Loucy (cell line): ENCODE measurements around the gene SLC11A1.

ENCODE experiments used
- H2AFZ ChIP-seq: fragments of 200-600 bp; sonication (generic); 2 replicates; pipeline ENCODE4 v1.6.0; 2016; ENCODE audit warnings: antibody characterized with exemption, mild to moderate bottlenecking, low read length, moderate library complexity
- H3F3A ChIP-seq: fragments of 200-600 bp; 2 replicates; pipeline ENCODE4 v1.6.0; 2016; ENCODE audit warnings: antibody characterized with exemption, low read depth, mild to moderate bottlenecking
- H3K27me3 ChIP-seq: fragments of 200-600 bp; sonication (generic); 2 replicates; pipeline ENCODE4 v1.6.1; 2014; ENCODE audit warnings: low read length, mild to moderate bottlenecking; ENCODE audit not compliant: insufficient read depth, poor library complexity, severe bottlenecking
- H3K36me3 ChIP-seq: fragments of 200-600 bp; sonication (generic); 2 replicates; pipeline ENCODE4 v1.6.1; 2016; ENCODE audit warnings: low read length; ENCODE audit not compliant: insufficient read depth
- H3K4me1 ChIP-seq: fragments of 200-600 bp; sonication (generic); 2 replicates; pipeline ENCODE4 v1.5.1; 2014; ENCODE audit warnings: low read length, mild to moderate bottlenecking; ENCODE audit not compliant: insufficient read depth, poor library complexity, severe bottlenecking
- H3K4me2 ChIP-seq: fragments of 200-600 bp; sonication (generic); 2 replicates; pipeline ENCODE4 v1.6.0; 2014; ENCODE audit warnings: antibody characterized with exemption, low read length, low read depth, mild to moderate bottlenecking; ENCODE audit not compliant: poor library complexity, severe bottlenecking
- H3K4me3 ChIP-seq: fragments of 200-600 bp; sonication (generic); 2 replicates; pipeline ENCODE4 v1.5.1; 2014; ENCODE audit warnings: low read length, mild to moderate bottlenecking, mixed read lengths; ENCODE audit not compliant: poor library complexity, severe bottlenecking
- H3K79me2 ChIP-seq: fragments of 200-600 bp; sonication (generic); 2 replicates; pipeline ENCODE4 v1.6.1; 2014; ENCODE audit warnings: low read length; ENCODE audit not compliant: insufficient read depth
- H3K9ac ChIP-seq: fragments of 200-600 bp; sonication (generic); 2 replicates; pipeline ENCODE4 v1.6.0; 2014; ENCODE audit warnings: mild to moderate bottlenecking, low read depth, low read length, moderate library complexity; ENCODE audit not compliant: poor library complexity, severe bottlenecking
- H3K9me2 ChIP-seq: fragments of 200-600 bp; sonication (generic); replicated peaks from 2 replicates; pipeline ENCODE4 v1.6.1; 2016; ENCODE audit warnings: low read depth, low read length, mixed read lengths
- H3K9me3 ChIP-seq: fragments of 200-600 bp; sonication (generic); 2 replicates; pipeline ENCODE4 v1.6.1; 2014; ENCODE audit warnings: mild to moderate bottlenecking, antibody characterized with exemption, low read length, low read depth; ENCODE audit not compliant: insufficient read depth
- H4K20me1 ChIP-seq: fragments of 200-600 bp; sonication (generic); 2 replicates; pipeline ENCODE4 v1.6.0; 2014; ENCODE audit warnings: antibody characterized with exemption, low read length, mild to moderate bottlenecking; ENCODE audit not compliant: insufficient read depth, poor library complexity, severe bottlenecking
- EZH2phosphoT487 ChIP-seq: fragments of 200-600 bp; IDR thresholded peaks from 2 replicates; pipeline ENCODE4 v1.6.1; 2018; ENCODE audit warnings: antibody characterized with exemption, mild to moderate bottlenecking, moderate library complexity, borderline replicate concordance
- TF ChIP-seq, protein P1 (sequence below): fragments of 200-600 bp; sonication (generic); conservative IDR thresholded peaks from 2 replicates; pipeline ENCODE4 v1.5.1; 2014; ENCODE audit warnings: mild to moderate bottlenecking, antibody characterized with exemption, low read length

Gene SLC11A1

DNA sequence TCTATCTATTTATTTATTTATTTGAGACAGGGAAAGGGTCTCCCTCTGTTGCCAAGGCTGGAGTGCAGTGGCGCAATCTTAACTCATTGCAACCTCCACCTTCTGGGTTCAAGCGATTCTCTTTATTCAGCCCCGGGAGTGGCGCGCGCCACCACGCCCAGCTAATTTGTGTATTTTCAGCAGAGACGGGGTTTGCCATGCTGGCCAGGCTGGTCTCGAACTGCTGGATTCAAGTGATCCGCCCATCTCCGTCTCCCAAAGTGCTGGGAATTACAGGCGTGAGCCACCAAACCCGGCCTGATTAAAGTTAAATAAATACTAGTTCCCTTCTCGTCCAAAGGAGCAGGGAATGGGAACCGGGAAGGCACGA lies 13.4 kb downstream of the SLC11A1 start:
- no peaks in the 10 kb centered on the region for H3K9me3 ChIP-seq
- peak overlapping the region; percentile 74 for H3K4me2 ChIP-seq
- H3K36me3 ChIP-seq, result no peaks in the 10 kb centered on the region
- peak overlapping the region; percentile 84 for H3K4me3 ChIP-seq
- H3K9me2 ChIP-seq, result no peaks in the 10 kb centered on the region
- 0 out of 2 replicates have a peak, but pooled peaks cover 2% of the 10 kb centered on the region for H3F3A ChIP-seq
- peaks cover 33% of the 10 kb centered on the region for H3K4me1 ChIP-seq
- no peaks in the 10 kb centered on the region for H4K20me1 ChIP-seq
- H3K9ac ChIP-seq, result peak overlapping the region; percentile 63
- TF ChIP-seq, protein P1, sequence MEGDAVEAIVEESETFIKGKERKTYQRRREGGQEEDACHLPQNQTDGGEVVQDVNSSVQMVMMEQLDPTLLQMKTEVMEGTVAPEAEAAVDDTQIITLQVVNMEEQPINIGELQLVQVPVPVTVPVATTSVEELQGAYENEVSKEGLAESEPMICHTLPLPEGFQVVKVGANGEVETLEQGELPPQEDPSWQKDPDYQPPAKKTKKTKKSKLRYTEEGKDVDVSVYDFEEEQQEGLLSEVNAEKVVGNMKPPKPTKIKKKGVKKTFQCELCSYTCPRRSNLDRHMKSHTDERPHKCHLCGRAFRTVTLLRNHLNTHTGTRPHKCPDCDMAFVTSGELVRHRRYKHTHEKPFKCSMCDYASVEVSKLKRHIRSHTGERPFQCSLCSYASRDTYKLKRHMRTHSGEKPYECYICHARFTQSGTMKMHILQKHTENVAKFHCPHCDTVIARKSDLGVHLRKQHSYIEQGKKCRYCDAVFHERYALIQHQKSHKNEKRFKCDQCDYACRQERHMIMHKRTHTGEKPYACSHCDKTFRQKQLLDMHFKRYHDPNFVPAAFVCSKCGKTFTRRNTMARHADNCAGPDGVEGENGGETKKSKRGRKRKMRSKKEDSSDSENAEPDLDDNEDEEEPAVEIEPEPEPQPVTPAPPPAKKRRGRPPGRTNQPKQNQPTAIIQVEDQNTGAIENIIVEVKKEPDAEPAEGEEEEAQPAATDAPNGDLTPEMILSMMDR, result no peak
- no peak for TF ChIP-seq EZH2phosphoT487
- no peaks in the 10 kb centered on the region for H3K27me3 ChIP-seq
- H3K79me2 ChIP-seq, result peaks cover 24% of the 10 kb centered on the region
- peak overlapping the region; percentile 90 for H2AFZ ChIP-seq

DNA sequence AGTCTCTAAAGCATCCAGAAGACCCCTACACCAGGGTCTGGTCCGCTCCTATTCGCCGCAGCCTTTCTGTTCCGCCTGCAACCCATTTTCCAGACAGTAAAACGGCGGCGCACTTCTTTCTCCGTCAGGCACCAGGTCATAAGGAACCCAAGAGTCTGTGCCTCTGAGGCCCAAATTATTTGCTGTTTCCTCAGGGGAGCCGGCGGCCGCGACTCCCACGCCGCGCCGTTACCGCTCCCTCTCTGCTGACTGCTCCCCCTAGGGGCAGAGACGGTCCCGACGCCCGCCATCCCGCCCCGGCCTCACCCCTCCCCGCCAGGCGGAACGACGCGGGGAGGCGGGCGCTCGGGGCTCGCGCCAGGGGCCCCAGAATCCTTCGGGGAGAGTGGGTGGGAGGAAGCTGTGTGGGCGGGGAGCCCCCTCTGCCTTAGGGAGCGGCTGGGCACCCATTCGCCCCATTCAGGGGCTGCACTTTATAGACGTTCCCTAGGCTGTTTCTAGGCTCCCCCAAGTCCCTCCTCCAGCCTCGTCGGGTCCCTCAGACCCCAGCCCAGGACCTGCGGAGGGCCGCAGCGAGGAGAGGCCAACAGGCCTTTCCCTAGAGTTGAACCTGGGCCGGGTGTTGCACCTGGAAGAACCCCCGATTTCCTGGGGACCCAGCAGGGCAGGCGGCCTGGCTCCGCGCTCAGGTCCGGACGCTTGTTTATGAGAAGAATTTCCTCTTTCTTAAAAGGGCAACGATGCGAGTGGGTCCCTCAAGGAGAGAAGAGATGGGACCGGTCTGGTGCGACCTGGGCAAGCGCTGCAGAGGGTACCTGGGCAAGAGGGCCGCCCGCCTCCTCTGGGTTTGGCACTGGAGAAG lies 14.0 kb downstream of the SLC11A1 start:
- Histone ChIP-seq H3K4me1 (peaks cover 35% of the 10 kb centered on the region), H3K9ac (peak overlapping the region; percentile 83), H3K4me2 (peak overlapping the region; percentile 74), H3K9me2 (no peaks in the 10 kb centered on the region), H3F3A (0 out of 2 replicates have a peak, but pooled peaks cover 2% of the 10 kb centered on the region), H4K20me1 (peaks cover 1% of the 10 kb centered on the region), H3K27me3 (no peaks in the 10 kb centered on the region), H3K36me3 (no peaks in the 10 kb centered on the region), H3K79me2 (peaks cover 30% of the 10 kb centered on the region), H3K9me3 (no peaks in the 10 kb centered on the region), H3K4me3 (peak overlapping the region; percentile 84), H2AFZ (peak overlapping the region; percentile 90)
- TF ChIP-seq, protein P1, result peak; percentile 74
- TF ChIP-seq EZH2phosphoT487, result no peak

DNA sequence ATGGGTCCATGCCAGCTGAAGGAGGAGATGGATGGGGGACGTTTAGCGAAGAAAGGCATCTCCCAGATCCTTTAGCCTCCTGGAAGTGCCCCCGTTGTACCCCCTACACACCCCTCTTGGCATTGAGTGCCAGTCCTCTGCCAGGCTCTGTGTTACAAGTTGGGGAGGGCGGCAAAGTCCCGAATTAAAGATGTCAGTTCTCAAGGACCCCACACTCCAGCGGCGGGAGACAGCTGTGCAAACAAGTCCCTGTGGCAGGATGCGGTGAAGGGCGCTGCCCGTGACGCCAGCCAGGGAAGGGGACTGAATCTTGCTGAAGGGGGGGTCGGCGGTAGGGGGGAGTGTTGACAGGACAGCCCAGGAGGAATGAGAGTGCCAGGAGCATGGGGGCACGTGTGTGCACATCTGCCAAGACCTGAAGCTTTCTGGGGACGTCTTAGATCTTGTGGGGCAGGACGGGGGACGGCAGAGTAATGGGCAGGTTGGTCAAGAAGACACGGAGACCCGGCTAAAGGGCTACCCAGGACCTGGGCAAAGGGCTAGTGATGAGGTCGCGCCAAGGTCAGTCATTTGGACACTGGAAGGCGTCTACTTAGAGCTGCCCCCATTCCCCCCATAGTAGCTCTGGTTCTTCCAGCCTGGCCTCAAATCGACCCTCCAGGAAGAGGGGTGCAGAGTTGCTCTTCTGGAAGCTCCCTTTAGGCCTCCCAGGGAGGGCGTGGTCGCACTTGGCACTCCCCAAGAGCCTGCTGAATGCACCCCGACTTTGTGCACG lies 14.8 kb downstream of the SLC11A1 start:
- Histone ChIP-seq H3K27me3 (no peaks in the 10 kb centered on the region), H3F3A (0 out of 2 replicates have a peak, but pooled peaks cover 2% of the 10 kb centered on the region), H3K9me3 (no peaks in the 10 kb centered on the region), H3K4me2 (peak overlapping the region; percentile 74), H3K4me3 (peak overlapping the region; percentile 84), H3K79me2 (peaks cover 39% of the 10 kb centered on the region), H3K36me3 (no peaks in the 10 kb centered on the region), H3K9ac (peak overlapping the region; percentile 83), H2AFZ (peak overlapping the region; percentile 90), H4K20me1 (peaks cover 9% of the 10 kb centered on the region), H3K9me2 (no peaks in the 10 kb centered on the region), H3K4me1 (peaks cover 43% of the 10 kb centered on the region)
- no peak for TF ChIP-seq EZH2phosphoT487
